ENCODE measurements around the gene FBXL3.

GRCh38 chr13:77001540-77001939 is 25.4 kb downstream of the FBXL3 start:
- TF ChIP-seq CTCF (IDR thresholded peaks at IDR 0.05; ENCODE audit: low read depth, low read length, poor library complexity, severe bottlenecking), result no peak
- no peak for TF ChIP-seq EZH2phosphoT487 (IDR thresholded peaks at IDR 0.05; ENCODE audit: borderline replicate concordance, low read length)
